Esophagus (tissue), 2 donors: ENCODE measurements around the gene ABCG4. TPM values are rescaled to one million over a fixed set of nuclear protein-coding genes. Genes with fewer than 3 reads are reported as not detected.
"Not testable (repeated sequence)": the region's sequence is repeated elsewhere in the genome, so short reads cannot be mapped to it uniquely, and the experiment has no call there.

Experiments
- H3K27ac ChIP-seq, 2 donors: one replicate each; pipeline ENCODE4 v1.5.1; 2013; ENCODE audit warnings: low read depth in 2 of 2, mild to moderate bottlenecking in 2 of 2, inconsistent platforms in 1 of 2, low read length in 1 of 2, moderate library complexity in 1 of 2
- H3K27me3 ChIP-seq, 2 donors: one replicate each; pipeline ENCODE4 v1.6.1; 2013; ENCODE audit warnings: low read length in 2 of 2, control low read depth in 1 of 2, mild to moderate bottlenecking in 1 of 2; ENCODE audit not compliant: insufficient read depth in 2 of 2, control insufficient read depth in 1 of 2
- H3K36me3 ChIP-seq, 2 donors: one replicate each; pipeline ENCODE4 v1.6.1; 2013; ENCODE audit warnings: low read length in 1 of 2; ENCODE audit not compliant: control insufficient read depth in 2 of 2, insufficient read depth in 2 of 2
- H3K4me1 ChIP-seq, 2 donors: one replicate each; pipeline ENCODE4 v1.6.1; 2013; ENCODE audit warnings: low read length in 1 of 2; ENCODE audit not compliant: control insufficient read depth in 2 of 2, insufficient read depth in 2 of 2
- H3K4me3 ChIP-seq, 2 donors: one replicate each; pipeline ENCODE4 v1.5.1; 2013; ENCODE audit warnings: low read length in 2 of 2, mild to moderate bottlenecking in 2 of 2, low read depth in 1 of 2, moderate library complexity in 1 of 2
- H3K9me3 ChIP-seq, 2 donors: one replicate each; pipeline ENCODE4 v1.6.1; 2013; ENCODE audit warnings: mild to moderate bottlenecking in 2 of 2, low read depth in 1 of 2, low read length in 1 of 2, moderate library complexity in 1 of 2; ENCODE audit not compliant: control insufficient read depth in 2 of 2, insufficient read depth in 1 of 2
- WGBS, 2 donors: extraction: QIAGEN DNeasy Blood & Tissue Kit; methylation state at CpG; one replicate each; pipeline ENCODE4 v1.1.7; 2013; 5-methylcytosine and 5-hydroxymethylcytosine counted together
- polyA plus RNA-seq, 2 donors: library from polyadenylated mRNA; stranded (reverse); fragments of 200-250 nt; gene quantifications; one replicate each; pipeline ENCODE4 v1.2.3, GENCODE V29; 2013
- donor health status: healthy with polysubstance abuse.
- donor health status: Bipolar disorder and iron deficiency.

The ABCG4 gene
- polyA plus RNA-seq, 2 donors = 0.21 to 0.81 TPM

- Histone ChIP-seq H3K36me3 (peaks cover 0 to 9% of the 10 kb centered on the region in 2 donors), H3K27me3 (no peaks in the 10 kb centered on the region), H3K27ac (no peak overlapping the region), H3K4me1 (peaks cover 0 to 2% of the 10 kb centered on the region in 2 donors), H3K9me3 (no peaks in the 10 kb centered on the region), H3K4me3 (no peak overlapping the region)
- 78 to 90% methylated on average over 6 of the region's 6 CpGs for WGBS, 2 donors
Observed at GRCh38 chr11:119125821-119126220, 23.0 kb upstream of the ABCG4 start.

GRCh38 chr11:119126675-119127268 lies 22.1 kb upstream of the ABCG4 start:
- Histone ChIP-seq H3K9me3 (no peaks in the 10 kb centered on the region), H3K27ac (no peak overlapping the region), H3K27me3 (no peaks in the 10 kb centered on the region), H3K36me3 (peaks cover 1 to 16% of the 10 kb centered on the region in 2 donors), H3K4me3 (no peak overlapping the region), H3K4me1 (peaks cover 0 to 2% of the 10 kb centered on the region in 2 donors)
- 54 to 55% methylated on average over 5 of the region's 5 CpGs for WGBS, 2 donors

GRCh38 chr11:119130662-119131061 lies 18.2 kb upstream of the ABCG4 start:
- Histone ChIP-seq H3K4me3 (no peak overlapping the region), H3K4me1 (no peaks in the 10 kb centered on the region), H3K27me3 (no peaks in the 10 kb centered on the region), H3K36me3 (peaks cover 18 to 34% of the 10 kb centered on the region in 2 donors), H3K27ac (no peak overlapping the region), H3K9me3 (no peaks in the 10 kb centered on the region)
- WGBS, 2 donors = 74 to 78% methylated on average over 3 of the region's 3 CpGs

GRCh38 chr11:119134389-119134978 lies 14.4 kb upstream of the ABCG4 start:
- Histone ChIP-seq H3K36me3 (peaks cover 18 to 34% of the 10 kb centered on the region in 2 donors), H3K4me3 (no peak overlapping the region), H3K27ac (no peak overlapping the region), H3K27me3 (no peaks in the 10 kb centered on the region), H3K9me3 (no peaks in the 10 kb centered on the region), H3K4me1 (no peaks in the 10 kb centered on the region)
- 57 to 63% methylated on average over 4 of the region's 4 CpGs for WGBS, 2 donors

- not testable (repeated sequence) for H3K36me3 ChIP-seq, H3K9me3 ChIP-seq, H3K4me3 ChIP-seq, H3K27ac ChIP-seq, H3K27me3 ChIP-seq, H3K4me1 ChIP-seq
- 88 to 89% methylated on average over 10 of the region's 10 CpGs for WGBS, 2 donors
Observed at GRCh38 chr11:119139276-119139675, 9.6 kb upstream of the ABCG4 start.

GRCh38 chr11:119144825-119145486 lies 3.9 kb upstream of the ABCG4 start:
- Histone ChIP-seq H3K4me3 (no peak overlapping the region), H3K4me1 (peaks cover 0 to 13% of the 10 kb centered on the region in 2 donors), H3K27ac (peak overlapping the region in 1 of 2 donors; percentile 2), H3K36me3 (no peaks in the 10 kb centered on the region), H3K9me3 (no peaks in the 10 kb centered on the region), H3K27me3 (peaks cover 0 to 5% of the 10 kb centered on the region in 2 donors)
- WGBS, 2 donors = 19 to 22% methylated on average over 7 of the region's 7 CpGs

- Histone ChIP-seq H3K4me1 (peaks cover 0 to 15% of the 10 kb centered on the region in 2 donors), H3K4me3 (no peak overlapping the region), H3K36me3 (no peaks in the 10 kb centered on the region), H3K27ac (no peak overlapping the region), H3K9me3 (no peaks in the 10 kb centered on the region), H3K27me3 (peaks cover 0 to 5% of the 10 kb centered on the region in 2 donors)
- 43 to 51% methylated on average over 3 of the region's 3 CpGs for WGBS, 2 donors
Observed at GRCh38 chr11:119145551-119145950, 3.3 kb upstream of the ABCG4 start.

- H3K4me1 ChIP-seq = peaks cover 0 to 19% of the 10 kb centered on the region in 2 donors
- H3K9me3 ChIP-seq = no peaks in the 10 kb centered on the region
- H3K27ac ChIP-seq = no peak overlapping the region
- H3K27me3 ChIP-seq = peaks cover 0 to 5% of the 10 kb centered on the region in 2 donors
- no peaks in the 10 kb centered on the region for H3K36me3 ChIP-seq
- H3K4me3 ChIP-seq = no peak overlapping the region
- 51 to 58% methylated on average over 6 of the region's 6 CpGs for WGBS, 2 donors
Observed at GRCh38 chr11:119147604-119148333, 1.1 kb upstream of the ABCG4 start.

- H3K27ac ChIP-seq = no peak overlapping the region
- 2 to 3% methylated on average over 15 to 16 of the region's 16 CpGs for WGBS, 2 donors
- H3K4me3 ChIP-seq = peak overlapping the region; percentile 43 to 66
- H3K4me1 ChIP-seq = peaks cover 0 to 19% of the 10 kb centered on the region in 2 donors
- no peaks in the 10 kb centered on the region for H3K36me3 ChIP-seq
- peaks cover 0 to 5% of the 10 kb centered on the region in 2 donors for H3K27me3 ChIP-seq
- no peaks in the 10 kb centered on the region for H3K9me3 ChIP-seq
Observed at GRCh38 chr11:119148720-119149017, 183 bp upstream of the ABCG4 start.
